Stimulated activated CD8-positive, alpha-beta memory T cell treated with anti-CD3 and anti-CD28 coated beads, Interleukin-15, amount 100 ng/mL, for 1 hour (primary cell): Measurements from ENCODE around the gene MGARP.
"Not testable (repeated sequence)": the region's sequence is repeated elsewhere in the genome, so short reads cannot be mapped to it uniquely, and the experiment has no call there.

Experiments used
- DNase-seq: peaks from one replicate; pipeline ENCODE4 v3.0.0-alpha.2; 2020; ENCODE audit warnings: low read depth

Gene MGARP

GRCh38 chr4:139279760-139280620 lies at the start of gene MGARP:
MGARP (minus strand) TSS chr4:139280225; CDS start chr4:139280158, 67 bp downstream.
- no peak for DNase-seq

GRCh38 chr4:139329665-139330200 lies 49.7 kb upstream of the MGARP start:
- no peak for DNase-seq

- no peak for DNase-seq
These were observed 44.6 kb upstream of the MGARP start for GRCh38 chr4:139324620-139325019.

GRCh38 chr4:139322541-139322940 lies 42.5 kb upstream of the MGARP start:
- DNase-seq: not testable (repeated sequence)

- DNase-seq: not testable (repeated sequence)
These were observed 42.0 kb upstream of the MGARP start for GRCh38 chr4:139322070-139322469.

- no peak for DNase-seq
These were observed 39.5 kb upstream of the MGARP start for GRCh38 chr4:139319571-139319970.

GRCh38 chr4:139317635-139318034 lies 37.6 kb upstream of the MGARP start:
- no peak for DNase-seq

- no peak for DNase-seq
These were observed 36.7 kb upstream of the MGARP start for GRCh38 chr4:139316733-139317132.

- DNase-seq: no peak
These were observed 35.2 kb upstream of the MGARP start for GRCh38 chr4:139315221-139315675.

- DNase-seq: no peak
These were observed 34.2 kb upstream of the MGARP start for GRCh38 chr4:139314047-139314800.

GRCh38 chr4:139313414-139313813 lies 33.4 kb upstream of the MGARP start:
- DNase-seq: not testable (repeated sequence)

- no peak for DNase-seq
These were observed 32.7 kb upstream of the MGARP start for GRCh38 chr4:139312552-139313332.

GRCh38 chr4:139311909-139312308 lies 31.9 kb upstream of the MGARP start:
- no peak for DNase-seq

GRCh38 chr4:139304920-139305319 lies 24.9 kb upstream of the MGARP start:
- no peak for DNase-seq

- peak; percentile 26 for DNase-seq
These were observed 22.0 kb upstream of the MGARP start, which contains the start of gene NDUFC1 for GRCh38 chr4:139301821-139302611. NDUFC1 (minus strand) TSS chr4:139302477; CDS start chr4:139295798, 6,679 bp downstream.

- peak; percentile 94 for DNase-seq
These were observed 21.2 kb upstream of the MGARP start, which contains the start of gene NAA15 for GRCh38 chr4:139301113-139301820. NAA15 (plus strand) TSS chr4:139301505; CDS start chr4:139301778, 273 bp downstream.

- DNase-seq: no peak
These were observed 20.5 kb upstream of the MGARP start for GRCh38 chr4:139300431-139301112.

- DNase-seq: no peak
These were observed 19.5 kb upstream of the MGARP start for GRCh38 chr4:139299536-139299935.

GRCh38 chr4:139297001-139297410 lies 17.0 kb upstream of the MGARP start:
- no peak for DNase-seq

- no peak for DNase-seq
These were observed 15.9 kb upstream of the MGARP start for GRCh38 chr4:139295942-139296299.
